HepG2 (cell line): ENCODE data around the gene EXOC6B. TPM values are rescaled to one million over a fixed set of nuclear protein-coding genes. Genes with fewer than 3 reads are reported as not detected.

Experiments used
- ARNT ChIP-seq: fragments of 450-650 bp; IDR thresholded peaks from 2 replicates; pipeline ENCODE4 v1.6.1; 2017
- CBX2 ChIP-seq, 2 experiments: fragments of 200-600 bp in 1 of 2; sonication (generic); formaldehyde crosslinking in 1 of 2; IDR thresholded peaks; 2 replicates each; pipeline versions ENCODE4 v1.7.0 to v1.8.1; 2018 to 2022; ENCODE audit warnings: low read depth in 2 of 2, low read length in 1 of 2, mild to moderate bottlenecking in 1 of 2, missing genetic modification reagents in 1 of 2
- CC2D1A ChIP-seq: sonication (generic); formaldehyde crosslinking; IDR thresholded peaks from 2 replicates; pipeline ENCODE4 v1.8.1; 2023; ENCODE audit warnings: mild to moderate bottlenecking, missing genetic modification reagents
- CHCHD3 ChIP-seq: sonication (generic); formaldehyde crosslinking; IDR thresholded peaks from 2 replicates; pipeline ENCODE4 v1.8.0; 2022; ENCODE audit warnings: mild to moderate bottlenecking, missing genetic modification reagents, moderate library complexity
- CREM ChIP-seq, 2 experiments: sonication (generic) in 1 of 2; formaldehyde crosslinking in 1 of 2; IDR thresholded peaks; 2 replicates each; pipeline versions ENCODE4 v1.4.0 to v1.6.1; 2016 to 2020; ENCODE audit warnings: antibody characterized with exemption in 1 of 2, mild to moderate bottlenecking in 1 of 2, missing genetic modification reagents in 1 of 2
- DMAP1 ChIP-seq: IDR thresholded peaks from 2 replicates; pipeline ENCODE4 v1.6.1; 2016
- HOXA5 ChIP-seq: sonication (generic); formaldehyde crosslinking; IDR thresholded peaks from 2 replicates; pipeline ENCODE4 v1.4.0; 2020; ENCODE audit warnings: missing genetic modification reagents
- MAFK ChIP-seq, 2 experiments: IDR thresholded peaks in 1 of 2; conservative IDR thresholded peaks in 1 of 2; 2 replicates each; pipeline ENCODE4 v1.6.1; 2011; ENCODE audit warnings: improper control_type of control experiment in 2 of 2, low read length in 2 of 2
- NFRKB ChIP-seq: fragments of 450-650 bp; IDR thresholded peaks from 2 replicates; pipeline ENCODE4 v1.6.1; 2017
- REL ChIP-seq: sonication (generic); formaldehyde crosslinking; conservative IDR thresholded peaks from 2 replicates; pipeline ENCODE4 v1.8.0; 2022; ENCODE audit warnings: mild to moderate bottlenecking, missing genetic modification reagents, moderate library complexity
- RELA ChIP-seq: sonication (generic); formaldehyde crosslinking; IDR thresholded peaks from 2 replicates; pipeline ENCODE4 v1.4.0; 2020; ENCODE audit warnings: missing genetic modification reagents
- RXRA ChIP-seq: sonication (generic); formaldehyde crosslinking; IDR thresholded peaks from 2 replicates; pipeline ENCODE4 v1.5.1; 2020; ENCODE audit warnings: missing genetic modification reagents
- SIN3A ChIP-seq: IDR thresholded peaks from 2 replicates; pipeline ENCODE4 v1.6.1; 2011; ENCODE audit warnings: low read depth, mild to moderate bottlenecking, control low read depth, low read length, borderline replicate concordance
- TEAD2 ChIP-seq: sonication (generic); formaldehyde crosslinking; IDR thresholded peaks from 2 replicates; pipeline ENCODE4 v1.9.0; 2021; ENCODE audit warnings: missing genetic modification reagents
- TOPORS ChIP-seq: sonication (generic); formaldehyde crosslinking; IDR thresholded peaks from 2 replicates; pipeline ENCODE4 v1.8.0; 2023; ENCODE audit warnings: mild to moderate bottlenecking, missing genetic modification reagents
- TSC22D2 ChIP-seq: sonication (generic); formaldehyde crosslinking; IDR thresholded peaks from 2 replicates; pipeline ENCODE4 v1.5.1; 2020; ENCODE audit warnings: missing genetic modification reagents, mild to moderate bottlenecking, borderline replicate concordance
- ZNF326 ChIP-seq: sonication (generic); formaldehyde crosslinking; IDR thresholded peaks from 2 replicates; pipeline ENCODE4 v1.4.0; 2020; ENCODE audit warnings: missing genetic modification reagents, borderline replicate concordance
- ZNF547 ChIP-seq: sonication (generic); formaldehyde crosslinking; IDR thresholded peaks from 2 replicates; pipeline ENCODE4 v1.5.1; 2020; ENCODE audit warnings: mild to moderate bottlenecking, missing genetic modification reagents
- ZNF557 ChIP-seq: sonication (generic); formaldehyde crosslinking; IDR thresholded peaks from 2 replicates; pipeline ENCODE4 v1.4.0; 2020; ENCODE audit warnings: missing genetic modification reagents
- ZNF589 ChIP-seq: sonication (generic); formaldehyde crosslinking; conservative IDR thresholded peaks from 2 replicates; pipeline ENCODE4 v1.8.0; 2022; ENCODE audit warnings: mild to moderate bottlenecking, moderate library complexity, missing genetic modification reagents
- ZNF75D ChIP-seq: sonication (generic); formaldehyde crosslinking; IDR thresholded peaks from 2 replicates; pipeline ENCODE4 v1.8.1; 2023; ENCODE audit warnings: missing genetic modification reagents, mild to moderate bottlenecking, borderline replicate concordance
- ZSCAN30 ChIP-seq: sonication (generic); formaldehyde crosslinking; IDR thresholded peaks from 2 replicates; pipeline ENCODE4 v1.5.0; 2020; ENCODE audit warnings: mild to moderate bottlenecking, missing genetic modification reagents
- polyA plus RNA-seq, 8 experiments: library from polyadenylated mRNA; depleted of rRNA in 3 of 8; stranded (reverse) in 7 of 8; unstranded in 1 of 8; fragments of >200 nt; fragmentation: Illumina TruSeq in 4 of 8; extraction: Trizol in 4 of 8; gene quantifications; 2 replicates each; pipeline versions ENCODE4 v1.2.1 to v1.2.3, GENCODE V29; 2011 to 2016; ENCODE audit warnings: low read depth in 4 of 8, missing spikeins in 1 of 8, mixed read lengths in 1 of 8; ENCODE audit not compliant: insufficient read depth in 1 of 8
- total RNA-seq, 5 experiments: library from RNA; depleted of rRNA; stranded (reverse); fragments of >200 nt; fragmentation: Illumina TruSeq; extraction: Trizol; gene quantifications; 2 replicates each; pipeline ENCODE4 v1.2.3, GENCODE V29; 2016; ENCODE audit warnings: low read depth in 1 of 5
- TF ChIP-seq, protein P1 (sequence below): sonication (generic); formaldehyde crosslinking; IDR thresholded peaks from 2 replicates; pipeline ENCODE4 v1.4.0; 2020; ENCODE audit warnings: mild to moderate bottlenecking, low read depth, missing genetic modification reagents
- TF ChIP-seq, protein P2 (sequence below): IDR thresholded peaks from 2 replicates; pipeline ENCODE4 v1.6.1; 2012; ENCODE audit warnings: inconsistent platforms
- TF ChIP-seq, protein P3 (sequence below): sonication (generic); formaldehyde crosslinking; IDR thresholded peaks from 2 replicates; pipeline ENCODE4 v1.4.0; 2020; ENCODE audit warnings: missing genetic modification reagents, mild to moderate bottlenecking, borderline replicate concordance

EXOC6B gene
- total and polyA plus RNA-seq, 2 of the 13 experiments (the other 11 are each of a cell fraction or from before 2014, with no cell fraction given): 9.1 to 15.9 TPM

GRCh38 chr2:72825257-72826155, at the start of gene EXOC6B (continued):
- TF ChIP-seq, protein P1, sequence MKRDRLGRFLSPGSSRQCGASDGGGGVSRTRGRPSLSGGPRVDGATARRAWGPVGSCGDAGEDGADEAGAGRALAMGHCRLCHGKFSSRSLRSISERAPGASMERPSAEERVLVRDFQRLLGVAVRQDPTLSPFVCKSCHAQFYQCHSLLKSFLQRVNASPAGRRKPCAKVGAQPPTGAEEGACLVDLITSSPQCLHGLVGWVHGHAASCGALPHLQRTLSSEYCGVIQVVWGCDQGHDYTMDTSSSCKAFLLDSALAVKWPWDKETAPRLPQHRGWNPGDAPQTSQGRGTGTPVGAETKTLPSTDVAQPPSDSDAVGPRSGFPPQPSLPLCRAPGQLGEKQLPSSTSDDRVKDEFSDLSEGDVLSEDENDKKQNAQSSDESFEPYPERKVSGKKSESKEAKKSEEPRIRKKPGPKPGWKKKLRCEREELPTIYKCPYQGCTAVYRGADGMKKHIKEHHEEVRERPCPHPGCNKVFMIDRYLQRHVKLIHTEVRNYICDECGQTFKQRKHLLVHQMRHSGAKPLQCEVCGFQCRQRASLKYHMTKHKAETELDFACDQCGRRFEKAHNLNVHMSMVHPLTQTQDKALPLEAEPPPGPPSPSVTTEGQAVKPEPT (CRISPR knock-in tag): peak; percentile 81
- TF ChIP-seq ZNF589 (CRISPR knock-in tag): peak; percentile 64; the same call in 1 of the 2 replicates
- TF ChIP-seq RXRA (CRISPR knock-in tag): peak; percentile 78
- TF ChIP-seq SIN3A: no peak; the same call in 1 of the 2 replicates
- TF ChIP-seq MAFK (conservative IDR thresholded peaks at IDR 0.05 in 1 of 2, IDR thresholded peaks at IDR 0.05 in 1 of 2; ENCODE audit: low read length in 2 of 2): no peak
- TF ChIP-seq HOXA5 (CRISPR knock-in tag): peak; percentile 72
- TF ChIP-seq ZNF547 (CRISPR knock-in tag): peak; percentile 91
- no peak for TF ChIP-seq CBX2 (IDR thresholded peaks at IDR 0.05; ENCODE audit: low read depth, low read length)
- TF ChIP-seq CBX2 (CRISPR knock-in tag; IDR thresholded peaks at IDR 0.05; ENCODE audit: low read depth): peak; percentile 94
- no peak; the same call in 1 of the 2 replicates for TF ChIP-seq REL (CRISPR knock-in tag)
- no peak for TF ChIP-seq TEAD2 (CRISPR knock-in tag)
- TF ChIP-seq NFRKB: no peak
- TF ChIP-seq RELA (CRISPR knock-in tag): no peak
- no peak for TF ChIP-seq ZNF75D
- no peak for TF ChIP-seq CC2D1A (CRISPR knock-in tag)
- TF ChIP-seq DMAP1 (CRISPR knock-in tag): peak; percentile 39; the same call in 1 of the 2 replicates
- no peak for TF ChIP-seq ZNF326 (CRISPR knock-in tag)
- no peak for TF ChIP-seq ZSCAN30 (CRISPR knock-in tag)
- peak; percentile 83; the same call in 1 of the 2 replicates for TF ChIP-seq TSC22D2 (CRISPR knock-in tag)
- no peak for TF ChIP-seq ARNT
- TF ChIP-seq ZNF557 (CRISPR knock-in tag): no peak
- TF ChIP-seq CREM (IDR thresholded peaks at IDR 0.05): peak; percentile 97
- TF ChIP-seq CREM (CRISPR knock-in tag; IDR thresholded peaks at IDR 0.05): peak; percentile 62; the same call in 1 of the 2 replicates
- 0 out of 2 replicates have a peak, but pooled peaks have one; percentile 54 for TF ChIP-seq CHCHD3 (CRISPR knock-in tag)
- TF ChIP-seq, protein P2, sequence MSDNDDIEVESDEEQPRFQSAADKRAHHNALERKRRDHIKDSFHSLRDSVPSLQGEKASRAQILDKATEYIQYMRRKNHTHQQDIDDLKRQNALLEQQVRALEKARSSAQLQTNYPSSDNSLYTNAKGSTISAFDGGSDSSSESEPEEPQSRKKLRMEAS: peak; percentile 61; the same call in 1 of the 2 replicates
- TF ChIP-seq, protein P3, sequence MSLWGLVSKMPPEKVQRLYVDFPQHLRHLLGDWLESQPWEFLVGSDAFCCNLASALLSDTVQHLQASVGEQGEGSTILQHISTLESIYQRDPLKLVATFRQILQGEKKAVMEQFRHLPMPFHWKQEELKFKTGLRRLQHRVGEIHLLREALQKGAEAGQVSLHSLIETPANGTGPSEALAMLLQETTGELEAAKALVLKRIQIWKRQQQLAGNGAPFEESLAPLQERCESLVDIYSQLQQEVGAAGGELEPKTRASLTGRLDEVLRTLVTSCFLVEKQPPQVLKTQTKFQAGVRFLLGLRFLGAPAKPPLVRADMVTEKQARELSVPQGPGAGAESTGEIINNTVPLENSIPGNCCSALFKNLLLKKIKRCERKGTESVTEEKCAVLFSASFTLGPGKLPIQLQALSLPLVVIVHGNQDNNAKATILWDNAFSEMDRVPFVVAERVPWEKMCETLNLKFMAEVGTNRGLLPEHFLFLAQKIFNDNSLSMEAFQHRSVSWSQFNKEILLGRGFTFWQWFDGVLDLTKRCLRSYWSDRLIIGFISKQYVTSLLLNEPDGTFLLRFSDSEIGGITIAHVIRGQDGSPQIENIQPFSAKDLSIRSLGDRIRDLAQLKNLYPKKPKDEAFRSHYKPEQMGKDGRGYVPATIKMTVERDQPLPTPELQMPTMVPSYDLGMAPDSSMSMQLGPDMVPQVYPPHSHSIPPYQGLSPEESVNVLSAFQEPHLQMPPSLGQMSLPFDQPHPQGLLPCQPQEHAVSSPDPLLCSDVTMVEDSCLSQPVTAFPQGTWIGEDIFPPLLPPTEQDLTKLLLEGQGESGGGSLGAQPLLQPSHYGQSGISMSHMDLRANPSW: 0 out of 2 replicates have a peak, but pooled peaks have one; percentile 79
- no peak for TF ChIP-seq TOPORS (CRISPR knock-in tag)
